Neuronal stem cell (in vitro differentiated cells): ENCODE results near the gene AUTS2.

Source experiments
- DNase-seq: peaks from one replicate; pipeline ENCODE4 v3.0.0-alpha.2; 2013; ENCODE audit warnings: low spot score
- H2AFZ ChIP-seq: one replicate; pipeline ENCODE4 v1.6.1; 2013; ENCODE audit warnings: mild to moderate bottlenecking, low read length, inconsistent platforms
- H2AK5ac ChIP-seq: 2 replicates; pipeline ENCODE4 v1.6.1; 2013; ENCODE audit warnings: low read depth, mild to moderate bottlenecking, inconsistent platforms, low read length, moderate library complexity, mixed read lengths
- H2BK120ac ChIP-seq: 2 replicates; pipeline ENCODE4 v1.6.1; 2013; ENCODE audit warnings: low read depth, mild to moderate bottlenecking, inconsistent platforms, low read length, moderate library complexity, mixed read lengths
- H2BK12ac ChIP-seq: one replicate; pipeline ENCODE4 v1.6.1; 2013; ENCODE audit warnings: low read length, inconsistent platforms
- H2BK15ac ChIP-seq: 2 replicates; pipeline ENCODE4 v1.6.1; 2013; ENCODE audit warnings: mild to moderate bottlenecking, low read length, inconsistent platforms, mixed read lengths
- H2BK5ac ChIP-seq: one replicate; pipeline ENCODE4 v1.6.1; 2013; ENCODE audit warnings: inconsistent platforms, mild to moderate bottlenecking, low read length, moderate library complexity
- H3K14ac ChIP-seq: one replicate; pipeline ENCODE4 v1.6.1; 2013; ENCODE audit warnings: low read length, inconsistent platforms
- H3K18ac ChIP-seq: 2 replicates; pipeline ENCODE4 v1.6.1; 2013; ENCODE audit warnings: low read length, inconsistent platforms
- H3K23ac ChIP-seq: 2 replicates; pipeline ENCODE4 v1.6.1; 2013; ENCODE audit warnings: low read depth, mild to moderate bottlenecking, mixed read lengths, low read length, inconsistent platforms; ENCODE audit not compliant: poor library complexity
- H3K27ac ChIP-seq: replicated peaks from 3 replicates; pipeline ENCODE4 v1.5.1; 2013; ENCODE audit warnings: low read length, inconsistent platforms
- H3K27me3 ChIP-seq, 3 experiments: 2 replicates each; pipeline ENCODE4 v1.6.1; 2013; ENCODE audit warnings: low read length in 3 of 3, mild to moderate bottlenecking in 2 of 3, inconsistent platforms in 1 of 3, low read depth in 1 of 3, mixed read lengths in 1 of 3, moderate library complexity in 1 of 3; ENCODE audit not compliant: control insufficient read depth in 3 of 3, insufficient read depth in 3 of 3
- H3K36me3 ChIP-seq, 2 donors: replicated peaks in 1 of 2; 2 replicates each; pipeline ENCODE4 v1.6.1; 2013; ENCODE audit warnings: low read length in 2 of 2; ENCODE audit not compliant: control insufficient read depth in 2 of 2, insufficient read depth in 2 of 2
- H3K4ac ChIP-seq: 2 replicates; pipeline ENCODE4 v1.6.1; 2013; ENCODE audit warnings: inconsistent platforms, mild to moderate bottlenecking, low read length, moderate library complexity
- H3K4me1 ChIP-seq, 2 donors: 1 replicate in 1 of 2; 2 replicates in 1 of 2; pipeline ENCODE4 v1.6.1; 2013; ENCODE audit warnings: low read length in 2 of 2, low read depth in 1 of 2; ENCODE audit not compliant: control insufficient read depth in 2 of 2, insufficient read depth in 1 of 2
- H3K4me2 ChIP-seq: one replicate; pipeline ENCODE4 v1.6.1; 2013; ENCODE audit warnings: mild to moderate bottlenecking, low read length, inconsistent platforms; ENCODE audit not compliant: insufficient read depth, poor library complexity, severe bottlenecking
- H3K4me3 ChIP-seq, 2 donors: 2 replicates each; pipeline ENCODE4 v1.5.1; 2013; ENCODE audit warnings: low read length in 2 of 2, mild to moderate bottlenecking in 2 of 2, inconsistent platforms in 1 of 2, moderate library complexity in 1 of 2
- H3K79me1 ChIP-seq: one replicate; pipeline ENCODE4 v1.6.1; 2013; ENCODE audit warnings: low read depth, mild to moderate bottlenecking, inconsistent platforms, low read length, moderate library complexity
- H3K9ac ChIP-seq: one replicate; pipeline ENCODE4 v1.6.1; 2013; ENCODE audit warnings: mild to moderate bottlenecking, low read depth, low read length, inconsistent platforms; ENCODE audit not compliant: poor library complexity
- H3K9me3 ChIP-seq, 2 donors: replicated peaks in 1 of 2; 2 replicates each; pipeline versions ENCODE3 to v1.6.1; 2013; ENCODE audit warnings: low read length in 2 of 2, mild to moderate bottlenecking in 2 of 2, inconsistent platforms in 1 of 2, low read depth in 1 of 2, mixed read lengths in 1 of 2, moderate library complexity in 1 of 2; ENCODE audit not compliant: control insufficient read depth in 2 of 2, insufficient read depth in 1 of 2
- H4K8ac ChIP-seq: one replicate; pipeline ENCODE4 v1.6.1; 2013; ENCODE audit warnings: low read depth, mild to moderate bottlenecking, inconsistent platforms, low read length, moderate library complexity
- H4K91ac ChIP-seq: one replicate; pipeline ENCODE4 v1.6.1; 2013; ENCODE audit warnings: low read length, low read depth, mild to moderate bottlenecking, inconsistent platforms; ENCODE audit not compliant: poor library complexity
- WGBS, 2 donors: extraction: QIAGEN DNeasy Blood & Tissue Kit; methylation state at CpG; one replicate each; pipeline ENCODE4 v1.1.7; 2013; ENCODE audit warnings: missing lambda C conversion rate in 2 of 2, mixed read lengths in 1 of 2; ENCODE audit not compliant: insufficient read length in 2 of 2, insufficient replicate concordance in 1 of 2; ENCODE audit errors: extremely low coverage in 2 of 2; 5-methylcytosine and 5-hydroxymethylcytosine counted together

AUTS2 gene

GRCh38 chr7:70773406-70773805, 1175.1 kb downstream of the AUTS2 start:
- Histone ChIP-seq H3K4me1 (peaks cover 0 to 4% of the 10 kb centered on the region in 2 donors), H3K27me3 (no peaks in the 10 kb centered on the region), H4K91ac (no peak overlapping the region), H3K4ac (no peak overlapping the region), H3K23ac (no peak overlapping the region), H2BK15ac (no peak overlapping the region), H3K27ac (no peak overlapping the region), H3K4me2 (no peak overlapping the region), H2BK5ac (no peak overlapping the region), H3K9me3 (no peaks in the 10 kb centered on the region), H3K4me3 (no peak overlapping the region), H2BK12ac (no peak overlapping the region), H3K36me3 (peaks cover 2 to 100% of the 10 kb centered on the region in 2 donors), H2AK5ac (no peak overlapping the region), H2AFZ (no peak overlapping the region), H4K8ac (no peak overlapping the region), H3K18ac (no peak overlapping the region), H3K14ac (no peak overlapping the region), H3K79me1 (no peaks in the 10 kb centered on the region), H3K9ac (no peak overlapping the region), H2BK120ac (no peak overlapping the region)
- no peak for DNase-seq
- no CpG with 5 or more reads among the region's 4 CpGs for WGBS, 2 donors

DNA sequence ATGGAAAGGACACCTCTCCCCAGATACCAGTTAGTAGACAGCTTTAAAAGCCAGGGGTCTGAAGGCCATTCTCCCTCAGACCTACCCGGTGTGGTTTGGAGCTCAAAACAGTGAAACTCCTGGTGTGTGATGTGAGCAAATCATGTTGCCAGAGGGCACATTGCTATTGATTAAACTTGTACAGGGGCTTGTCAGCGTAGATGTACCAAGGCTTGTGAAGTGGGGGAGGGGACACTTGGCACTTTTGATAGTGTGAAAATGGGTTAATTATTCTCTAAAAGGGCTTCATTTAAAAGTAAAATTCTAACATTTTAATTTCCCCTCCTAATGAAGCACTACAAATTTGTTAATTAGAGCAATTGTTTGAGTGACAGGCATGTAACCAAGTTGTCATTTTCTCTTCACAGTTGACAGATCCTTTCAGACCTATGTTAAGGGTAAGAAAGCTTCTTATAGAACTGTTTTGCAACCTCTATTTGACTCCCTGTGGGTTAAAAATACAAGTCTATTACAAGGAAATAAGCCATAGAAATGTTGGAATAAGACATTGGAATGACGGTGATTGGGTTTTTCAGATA, 1176.8 kb downstream of the AUTS2 start:
- no peak overlapping the region for H3K23ac ChIP-seq
- H4K91ac ChIP-seq: no peak overlapping the region
- H3K27me3 ChIP-seq: no peaks in the 10 kb centered on the region
- no peak overlapping the region for H3K14ac ChIP-seq
- H2BK5ac ChIP-seq: no peak overlapping the region
- H3K79me1 ChIP-seq: no peaks in the 10 kb centered on the region
- H2BK15ac ChIP-seq: no peak overlapping the region
- no peak for DNase-seq
- no CpG with 5 or more reads among the region's 3 CpGs for WGBS, 2 donors
- no peak overlapping the region for H3K9ac ChIP-seq
- H3K27ac ChIP-seq: no peak overlapping the region
- H3K4me1 ChIP-seq: peaks cover 0 to 4% of the 10 kb centered on the region in 2 donors
- no peak overlapping the region for H2AK5ac ChIP-seq
- H4K8ac ChIP-seq: no peak overlapping the region
- no peak overlapping the region for H3K4me2 ChIP-seq
- H3K18ac ChIP-seq: no peak overlapping the region
- H3K36me3 ChIP-seq: peaks cover 2 to 100% of the 10 kb centered on the region in 2 donors
- no peak overlapping the region for H3K4ac ChIP-seq
- no peaks in the 10 kb centered on the region for H3K9me3 ChIP-seq
- no peak overlapping the region for H3K4me3 ChIP-seq
- H2BK12ac ChIP-seq: no peak overlapping the region
- no peak overlapping the region for H2BK120ac ChIP-seq
- no peak overlapping the region for H2AFZ ChIP-seq

DNA sequence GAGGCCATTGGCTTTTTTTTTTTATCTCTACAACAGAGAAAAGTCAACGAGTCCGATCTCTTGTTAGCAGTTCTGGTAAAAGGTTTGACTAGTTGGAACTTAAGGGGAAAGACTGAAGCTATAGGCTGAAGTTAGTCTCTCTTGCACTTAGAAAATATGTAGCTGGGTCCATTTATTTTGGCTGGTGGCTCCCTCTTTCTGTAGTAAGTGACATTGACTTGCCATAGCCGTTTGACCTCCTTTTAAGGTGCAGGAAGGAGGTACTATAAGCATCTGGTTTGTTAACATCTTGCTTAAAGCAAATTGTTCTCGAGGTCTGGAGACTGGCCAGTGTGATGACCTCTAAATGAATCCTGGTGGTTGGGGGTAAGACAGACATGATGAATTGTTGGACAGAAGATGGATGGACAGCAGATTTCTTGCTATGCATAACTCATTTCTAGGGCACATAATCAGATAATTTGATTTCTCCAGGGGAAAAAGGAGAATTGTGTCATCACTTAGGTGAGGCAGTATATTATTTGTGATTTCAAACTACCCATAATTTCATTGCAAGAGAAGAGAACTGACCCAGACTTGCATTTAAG, 1177.4 kb downstream of the AUTS2 start:
- Histone ChIP-seq H3K27me3 (no peaks in the 10 kb centered on the region), H3K23ac (no peak overlapping the region), H3K4ac (no peak overlapping the region), H3K9ac (no peak overlapping the region), H3K27ac (no peak overlapping the region), H3K4me3 (no peak overlapping the region), H2BK15ac (no peak overlapping the region), H2AFZ (no peak overlapping the region), H2BK5ac (no peak overlapping the region), H3K14ac (no peak overlapping the region), H2BK12ac (no peak overlapping the region), H3K4me2 (no peak overlapping the region), H3K4me1 (peaks cover 0 to 4% of the 10 kb centered on the region in 2 donors), H2AK5ac (no peak overlapping the region), H2BK120ac (no peak overlapping the region), H3K79me1 (no peaks in the 10 kb centered on the region), H3K36me3 (peaks cover 2 to 100% of the 10 kb centered on the region in 2 donors), H3K18ac (no peak overlapping the region), H4K8ac (no peak overlapping the region), H3K9me3 (no peaks in the 10 kb centered on the region), H4K91ac (no peak overlapping the region)
- DNase-seq: no peak
- no CpG with 5 or more reads among the region's 4 CpGs for WGBS, 2 donors

DNA sequence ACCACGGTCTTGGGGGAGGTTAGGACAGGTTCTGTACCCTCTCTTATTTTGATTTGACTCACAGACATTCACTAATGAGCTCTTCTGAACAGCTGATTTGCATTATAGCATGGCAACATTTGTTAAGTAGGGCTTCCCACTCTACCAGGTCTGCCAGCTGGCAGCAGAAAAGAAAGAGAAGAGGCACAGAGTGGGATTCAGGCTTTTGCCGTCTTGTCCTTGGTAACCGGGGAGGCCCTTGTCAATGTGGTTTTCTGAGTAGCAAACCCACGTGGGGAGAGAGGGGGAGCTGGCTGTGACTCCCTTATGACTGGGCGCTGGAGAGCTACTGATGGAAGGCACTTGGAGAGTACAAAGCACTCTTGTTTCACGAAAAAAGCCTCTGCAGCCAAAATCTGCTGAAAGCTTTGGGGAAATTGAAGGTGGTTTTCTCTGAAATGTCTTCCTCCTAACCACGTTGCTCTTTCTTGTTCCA, 1178.4 kb downstream of the AUTS2 start:
- H3K9ac ChIP-seq: no peak overlapping the region
- H2BK12ac ChIP-seq: no peak overlapping the region
- no peaks in the 10 kb centered on the region for H3K27me3 ChIP-seq
- no peak overlapping the region for H3K14ac ChIP-seq
- H3K23ac ChIP-seq: no peak overlapping the region
- no peak overlapping the region for H3K27ac ChIP-seq
- H2BK15ac ChIP-seq: no peak overlapping the region
- H3K36me3 ChIP-seq: peaks cover 3 to 100% of the 10 kb centered on the region in 2 donors
- H3K4me1 ChIP-seq: peaks cover 4 to 5% of the 10 kb centered on the region in 2 donors
- H2BK120ac ChIP-seq: no peak overlapping the region
- no peak overlapping the region for H3K4me3 ChIP-seq
- no peak overlapping the region for H2AK5ac ChIP-seq
- no CpG with 5 or more reads among the region's 7 CpGs for WGBS, 2 donors
- H3K4me2 ChIP-seq: no peak overlapping the region
- no peak for DNase-seq
- H3K79me1 ChIP-seq: no peaks in the 10 kb centered on the region
- H4K91ac ChIP-seq: no peak overlapping the region
- H3K4ac ChIP-seq: no peak overlapping the region
- no peak overlapping the region for H3K18ac ChIP-seq
- no peak overlapping the region for H2BK5ac ChIP-seq
- H4K8ac ChIP-seq: no peak overlapping the region
- H3K9me3 ChIP-seq: no peaks in the 10 kb centered on the region
- no peak overlapping the region for H2AFZ ChIP-seq
